Measurements from ENCODE around the gene CPN2. TPM values are rescaled to one million over a fixed set of nuclear protein-coding genes. Genes with fewer than 3 reads are reported as not detected.

Gene CPN2
- polyA plus RNA-seq, 2 of the 4 experiments (the other 2 are of a cell fraction) = not detected

DNA sequence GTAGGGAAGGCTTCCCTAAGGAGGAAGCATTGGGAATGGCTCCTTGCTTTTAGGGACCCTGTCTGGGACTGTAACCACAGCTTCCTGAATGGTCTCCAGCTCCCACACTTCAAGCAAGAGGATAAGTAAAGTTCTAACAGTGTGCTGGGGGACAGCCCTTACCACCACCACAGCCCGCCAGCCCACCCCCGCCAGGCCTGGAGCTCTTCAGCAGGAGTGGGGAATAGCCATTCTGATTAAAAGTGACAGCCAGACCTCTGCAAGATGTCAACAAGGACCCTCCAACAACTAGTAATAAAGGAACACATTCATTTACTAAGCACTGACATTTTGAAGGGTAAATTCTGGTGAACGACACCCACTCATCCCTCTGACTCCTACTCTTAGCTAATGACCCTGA, 49.4 kb downstream of the CPN2 start:
- ChIA-PET CTCF (interaction anchor here (0.6 to 2.7 kb wide), 2 partner anchors 14 to 16 kb away, joined by 3 to 15 read pairs; no protein-coding TSS in a partner anchor), POLR2A (no interaction called here)
- Histone ChIP-seq H3K4me2 (no peak overlapping the region), H3K4me3 (no peak overlapping the region), H3K27ac (no peak overlapping the region), H3K4me1 (peaks cover 7% of the 10 kb centered on the region), H3K9me3 (no peaks in the 10 kb centered on the region)
- TF ChIP-seq, protein P1, sequence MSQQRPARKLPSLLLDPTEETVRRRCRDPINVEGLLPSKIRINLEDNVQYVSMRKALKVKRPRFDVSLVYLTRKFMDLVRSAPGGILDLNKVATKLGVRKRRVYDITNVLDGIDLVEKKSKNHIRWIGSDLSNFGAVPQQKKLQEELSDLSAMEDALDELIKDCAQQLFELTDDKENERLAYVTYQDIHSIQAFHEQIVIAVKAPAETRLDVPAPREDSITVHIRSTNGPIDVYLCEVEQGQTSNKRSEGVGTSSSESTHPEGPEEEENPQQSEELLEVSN (IDR thresholded peaks at IDR 0.05; ENCODE audit: borderline replicate concordance, low read depth) = no peak
- TF ChIP-seq SREBF2 (IDR thresholded peaks at IDR 0.05) (no peak), POLR2A (IDR thresholded peaks at IDR 0.05; ENCODE audit: low read length) (no peak), RARB (CRISPR knock-in tag; IDR thresholded peaks at IDR 0.05) (no peak), EHMT2 (IDR thresholded peaks at IDR 0.05; ENCODE audit: low read depth) (no peak), CHD2 (IDR thresholded peaks at IDR 0.05; ENCODE audit: low read length, partially characterized antibody) (no peak), HOXA7 (CRISPR knock-in tag; IDR thresholded peaks at IDR 0.05) (no peak), FOSL2 (IDR thresholded peaks at IDR 0.05) (no peak), FOSL2 (CRISPR knock-in tag; IDR thresholded peaks at IDR 0.05) (no peak), RFX5 (IDR thresholded peaks at IDR 0.05) (no peak), GATA3 (IDR thresholded peaks at IDR 0.05; ENCODE audit: borderline replicate concordance) (no peak), KDM5A (IDR thresholded peaks at IDR 0.05) (no peak), RAD21 (conservative IDR thresholded peaks at IDR 0.05 in 1 of 2, IDR thresholded peaks at IDR 0.05 in 1 of 2) (no peak), HOXB13 (CRISPR knock-in tag; IDR thresholded peaks at IDR 0.05; ENCODE audit: low read depth) (no peak), KDM1A (IDR thresholded peaks at IDR 0.05; ENCODE audit: low read depth) (no peak), MAZ (IDR thresholded peaks at IDR 0.05; ENCODE audit: borderline replicate concordance, low read depth, low read length) (no peak), POLR2AphosphoS2 (conservative IDR thresholded peaks at IDR 0.05; ENCODE audit: low read length) (no peak), ZFP36 (IDR thresholded peaks at IDR 0.05; ENCODE audit: borderline replicate concordance, partially characterized antibody) (no peak), NFE2L2 (conservative IDR thresholded peaks at IDR 0.05; ENCODE audit: low read length) (no peak)
- TF ChIP-seq, protein P2, sequence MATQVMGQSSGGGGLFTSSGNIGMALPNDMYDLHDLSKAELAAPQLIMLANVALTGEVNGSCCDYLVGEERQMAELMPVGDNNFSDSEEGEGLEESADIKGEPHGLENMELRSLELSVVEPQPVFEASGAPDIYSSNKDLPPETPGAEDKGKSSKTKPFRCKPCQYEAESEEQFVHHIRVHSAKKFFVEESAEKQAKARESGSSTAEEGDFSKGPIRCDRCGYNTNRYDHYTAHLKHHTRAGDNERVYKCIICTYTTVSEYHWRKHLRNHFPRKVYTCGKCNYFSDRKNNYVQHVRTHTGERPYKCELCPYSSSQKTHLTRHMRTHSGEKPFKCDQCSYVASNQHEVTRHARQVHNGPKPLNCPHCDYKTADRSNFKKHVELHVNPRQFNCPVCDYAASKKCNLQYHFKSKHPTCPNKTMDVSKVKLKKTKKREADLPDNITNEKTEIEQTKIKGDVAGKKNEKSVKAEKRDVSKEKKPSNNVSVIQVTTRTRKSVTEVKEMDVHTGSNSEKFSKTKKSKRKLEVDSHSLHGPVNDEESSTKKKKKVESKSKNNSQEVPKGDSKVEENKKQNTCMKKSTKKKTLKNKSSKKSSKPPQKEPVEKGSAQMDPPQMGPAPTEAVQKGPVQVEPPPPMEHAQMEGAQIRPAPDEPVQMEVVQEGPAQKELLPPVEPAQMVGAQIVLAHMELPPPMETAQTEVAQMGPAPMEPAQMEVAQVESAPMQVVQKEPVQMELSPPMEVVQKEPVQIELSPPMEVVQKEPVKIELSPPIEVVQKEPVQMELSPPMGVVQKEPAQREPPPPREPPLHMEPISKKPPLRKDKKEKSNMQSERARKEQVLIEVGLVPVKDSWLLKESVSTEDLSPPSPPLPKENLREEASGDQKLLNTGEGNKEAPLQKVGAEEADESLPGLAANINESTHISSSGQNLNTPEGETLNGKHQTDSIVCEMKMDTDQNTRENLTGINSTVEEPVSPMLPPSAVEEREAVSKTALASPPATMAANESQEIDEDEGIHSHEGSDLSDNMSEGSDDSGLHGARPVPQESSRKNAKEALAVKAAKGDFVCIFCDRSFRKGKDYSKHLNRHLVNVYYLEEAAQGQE (IDR thresholded peaks at IDR 0.05) = no peak
- TF ChIP-seq, protein P3, sequence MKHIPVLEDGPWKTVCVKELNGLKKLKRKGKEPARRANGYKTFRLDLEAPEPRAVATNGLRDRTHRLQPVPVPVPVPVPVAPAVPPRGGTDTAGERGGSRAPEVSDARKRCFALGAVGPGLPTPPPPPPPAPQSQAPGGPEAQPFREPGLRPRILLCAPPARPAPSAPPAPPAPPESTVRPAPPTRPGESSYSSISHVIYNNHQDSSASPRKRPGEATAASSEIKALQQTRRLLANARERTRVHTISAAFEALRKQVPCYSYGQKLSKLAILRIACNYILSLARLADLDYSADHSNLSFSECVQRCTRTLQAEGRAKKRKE (CRISPR knock-in tag; IDR thresholded peaks at IDR 0.05; ENCODE audit: low read depth) = no peak
- ATAC-seq = no peak
- WGBS (ENCODE audit: missing lambda C conversion rate) = 89% methylated on average over 1 of the region's 3 CpGs
- FAIRE-seq = no peak
- no peak for DNase-seq (ENCODE audit: low read depth in 1 of 2, low spot score in 1 of 2)

DNA sequence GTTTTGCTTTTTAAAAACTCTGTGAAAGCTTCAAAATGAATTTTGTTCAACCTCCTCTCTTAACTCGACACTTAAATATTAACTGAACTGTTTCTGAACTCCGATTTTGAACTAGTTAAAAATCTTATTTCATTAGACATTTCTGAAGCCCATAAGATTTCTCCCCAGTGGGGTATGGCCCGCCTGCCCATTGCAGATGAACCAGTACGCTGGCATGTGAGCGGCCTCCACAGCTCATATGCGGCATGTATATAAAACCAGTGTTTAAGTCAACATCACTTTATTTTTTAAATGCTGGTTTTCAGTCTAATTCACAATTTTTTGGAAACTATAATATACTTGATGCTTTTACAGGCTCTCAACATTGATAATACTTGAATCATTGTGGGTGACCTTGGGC, 50.2 kb downstream of the CPN2 start:
- no peak for ATAC-seq
- DNase-seq (ENCODE audit: low read depth in 1 of 2, low spot score in 1 of 2) = no peak
- Histone ChIP-seq H3K9me3 (no peaks in the 10 kb centered on the region), H3K27ac (no peak overlapping the region), H3K4me1 (peaks cover 15% of the 10 kb centered on the region), H3K4me3 (no peak overlapping the region), H3K4me2 (no peak overlapping the region)
- FAIRE-seq = no peak
- WGBS (ENCODE audit: missing lambda C conversion rate) = 84% methylated on average over 6 of the region's 6 CpGs
- TF ChIP-seq POLR2A (IDR thresholded peaks at IDR 0.05; ENCODE audit: low read length) = no peak
- no peak for TF ChIP-seq ZNF302 (CRISPR knock-in tag; IDR thresholded peaks at IDR 0.05)
- TF ChIP-seq CBX2 (IDR thresholded peaks at IDR 0.05; ENCODE audit: borderline replicate concordance, low read depth) = no peak
- TF ChIP-seq, protein P2 (IDR thresholded peaks at IDR 0.05) = no peak
- TF ChIP-seq, protein P1 (IDR thresholded peaks at IDR 0.05; ENCODE audit: borderline replicate concordance, low read depth) = no peak
- TF ChIP-seq SREBF2 (IDR thresholded peaks at IDR 0.05) = no peak
- ChIA-PET POLR2A (no interaction called here), CTCF (interaction anchor here (0.6 to 2.7 kb wide), 2 partner anchors 15 kb away, joined by 3 to 15 read pairs; no protein-coding TSS in a partner anchor)
